Vagina (tissue), 2 donors: ENCODE results near the gene FBRSL1. TPM values are rescaled to one million over a fixed set of nuclear protein-coding genes. Genes with fewer than 3 reads are reported as not detected.

ENCODE experiments used
- DNase-seq, 2 donors: peaks; one replicate each; pipeline ENCODE4 v3.0.0-alpha.2; 2017; ENCODE audit errors: extremely low spot score in 2 of 2
- H3K27ac ChIP-seq: fragments of 200-600 bp; sonication (generic); one replicate; pipeline ENCODE4 v1.5.1; 2019
- H3K27me3 ChIP-seq: fragments of 200-600 bp; sonication (generic); one replicate; pipeline ENCODE4 v1.5.1; 2019
- H3K36me3 ChIP-seq, 2 donors: fragments of 200-600 bp; sonication (generic); one replicate each; pipeline ENCODE4 v1.5.1; 2017 to 2019
- H3K4me1 ChIP-seq: fragments of 200-600 bp; sonication (generic); one replicate; pipeline ENCODE4 v1.5.1; 2019
- H3K4me3 ChIP-seq, 2 donors: fragments of 200-600 bp; sonication (generic); 1 replicate in 1 of 2; 2 replicates in 1 of 2; pipeline ENCODE4 v1.5.1; 2016 to 2019
- H3K9me3 ChIP-seq: fragments of 200-600 bp; sonication (generic); one replicate; pipeline ENCODE4 v1.5.1; 2019
- CTCF ChIP-seq, 3 experiments: fragments of 450-650 bp in 2 of 3; fragments of 200-600 bp in 1 of 3; sonication (generic) in 1 of 3; IDR thresholded peaks; one replicate each; pipeline ENCODE4 v1.5.1; 2017 to 2019; ENCODE audit warnings: antibody characterized with exemption in 3 of 3, mild to moderate bottlenecking in 2 of 3, moderate library complexity in 2 of 3
- POLR2A ChIP-seq, 2 donors: fragments of 450-650 bp; IDR thresholded peaks; one replicate each; pipeline ENCODE4 v1.6.1; 2017; ENCODE audit warnings: antibody characterized with exemption in 2 of 2, mild to moderate bottlenecking in 2 of 2, moderate library complexity in 2 of 2
- POLR2AphosphoS5 ChIP-seq, 2 donors: sonication (generic); formaldehyde crosslinking; IDR thresholded peaks; one replicate each; pipeline ENCODE4 v1.9.0; 2017; ENCODE audit warnings: antibody characterized with exemption in 2 of 2, mild to moderate bottlenecking in 2 of 2, low read depth in 1 of 2; ENCODE audit not compliant: insufficient read depth in 1 of 2
- intact Hi-C: fragments of 100-400 bp; cut with DNase I; formaldehyde crosslinking; loops from one replicate; pipeline ENCODE4 v1.15.1; 2023
- total RNA-seq: library from RNA; depleted of rRNA; stranded (reverse); fragments of >200 nt; gene quantifications from one replicate; pipeline ENCODE4 v1.2.3, GENCODE V29; 2016

The FBRSL1 gene
- total RNA-seq, 1 donor from 2014 or later = 11.0 TPM

GRCh38 chr12:132527883-132528264 lies 37.9 kb downstream of the FBRSL1 start:
- Histone ChIP-seq H3K27ac (no peak overlapping the region), H3K36me3 (no peaks in the 10 kb centered on the region), H3K4me3 (no peak overlapping the region), H3K4me1 (peaks cover 24% of the 10 kb centered on the region), H3K9me3 (no peaks in the 10 kb centered on the region), H3K27me3 (no peaks in the 10 kb centered on the region)
- intact Hi-C loops = loop anchor here (5.0 kb wide), 1 partner anchor 111 kb away; no protein-coding TSS in a partner anchor
- no peak for DNase-seq
- no peak for TF ChIP-seq POLR2A (IDR thresholded peaks at IDR 0.05)
- TF ChIP-seq CTCF (IDR thresholded peaks at IDR 0.05) = no peak
- TF ChIP-seq POLR2AphosphoS5 (IDR thresholded peaks at IDR 0.05; ENCODE audit: insufficient read depth in 1 of 2, low read depth in 1 of 2) = no peak

- Histone ChIP-seq H3K9me3 (no peaks in the 10 kb centered on the region), H3K27me3 (no peaks in the 10 kb centered on the region), H3K36me3 (no peaks in the 10 kb centered on the region), H3K4me3 (no peak overlapping the region), H3K27ac (no peak overlapping the region), H3K4me1 (peaks cover 16% of the 10 kb centered on the region)
- intact Hi-C loops = loop anchor here (5.0 kb wide), 1 partner anchor 111 kb away; no protein-coding TSS in a partner anchor
- no peak for DNase-seq
- TF ChIP-seq POLR2AphosphoS5 (IDR thresholded peaks at IDR 0.05; ENCODE audit: insufficient read depth in 1 of 2, low read depth in 1 of 2) (no peak), POLR2A (IDR thresholded peaks at IDR 0.05) (no peak), CTCF (IDR thresholded peaks at IDR 0.05) (no peak)
These were observed 38.7 kb downstream of the FBRSL1 start for GRCh38 chr12:132528564-132529106.

GRCh38 chr12:132529156-132529839 lies 39.3 kb downstream of the FBRSL1 start:
- Histone ChIP-seq H3K27ac (no peak overlapping the region), H3K9me3 (no peaks in the 10 kb centered on the region), H3K36me3 (no peaks in the 10 kb centered on the region), H3K27me3 (no peaks in the 10 kb centered on the region), H3K4me3 (no peak overlapping the region), H3K4me1 (peaks cover 10% of the 10 kb centered on the region)
- TF ChIP-seq POLR2AphosphoS5 (IDR thresholded peaks at IDR 0.05; ENCODE audit: insufficient read depth in 1 of 2, low read depth in 1 of 2) (no peak), CTCF (IDR thresholded peaks at IDR 0.05) (no peak), POLR2A (IDR thresholded peaks at IDR 0.05) (no peak)
- intact Hi-C loops = loop anchor here (5.0 kb wide), 1 partner anchor 112 kb away; no protein-coding TSS in a partner anchor
- DNase-seq = no peak

- Histone ChIP-seq H3K36me3 (no peaks in the 10 kb centered on the region), H3K27ac (no peak overlapping the region), H3K27me3 (no peaks in the 10 kb centered on the region), H3K4me1 (peaks cover 4% of the 10 kb centered on the region), H3K4me3 (no peak overlapping the region), H3K9me3 (no peaks in the 10 kb centered on the region)
- no peak for DNase-seq
- no peak for TF ChIP-seq CTCF (IDR thresholded peaks at IDR 0.05)
- no peak for TF ChIP-seq POLR2AphosphoS5 (IDR thresholded peaks at IDR 0.05; ENCODE audit: insufficient read depth in 1 of 2, low read depth in 1 of 2)
- no peak for TF ChIP-seq POLR2A (IDR thresholded peaks at IDR 0.05)
- intact Hi-C loops = loop anchor here (5.0 kb wide), 1 partner anchor 113 kb away; no protein-coding TSS in a partner anchor
These were observed 40.0 kb downstream of the FBRSL1 start for GRCh38 chr12:132529906-132530305.

GRCh38 chr12:132530447-132530846 lies 40.5 kb downstream of the FBRSL1 start:
- Histone ChIP-seq H3K27me3 (no peaks in the 10 kb centered on the region), H3K9me3 (no peaks in the 10 kb centered on the region), H3K27ac (no peak overlapping the region), H3K4me3 (no peak overlapping the region), H3K4me1 (no peaks in the 10 kb centered on the region), H3K36me3 (no peaks in the 10 kb centered on the region)
- TF ChIP-seq POLR2A (IDR thresholded peaks at IDR 0.05) (no peak), POLR2AphosphoS5 (IDR thresholded peaks at IDR 0.05; ENCODE audit: insufficient read depth in 1 of 2, low read depth in 1 of 2) (no peak), CTCF (IDR thresholded peaks at IDR 0.05) (no peak)
- DNase-seq = no peak
- intact Hi-C loops = no loop called here
